Measurements from ENCODE around the gene SHANK3. TPM values are rescaled to one million over a fixed set of nuclear protein-coding genes. Genes with fewer than 3 reads are reported as not detected.

The SHANK3 gene
- polyA plus RNA-seq, 1 of the 3 experiments (the other 2 are of a cell fraction) = 1.5 TPM

- no peak for TF ChIP-seq USF1 (IDR thresholded peaks at IDR 0.05; ENCODE audit: borderline replicate concordance, low read depth)
- TF ChIP-seq RAD21 (IDR thresholded peaks at IDR 0.05; ENCODE audit: low read length) = no peak
- no peak for TF ChIP-seq ZBTB33 (IDR thresholded peaks at IDR 0.05; ENCODE audit: borderline replicate concordance, low read depth)
These were observed 6.9 kb upstream of the SHANK3 start (continued) for GRCh38 chr22:50665738-50666137.

- ChIA-PET POLR2A (no interaction called here), CTCF (interaction anchor here (0.6 kb wide), 1 partner anchor 173 kb away, joined by 3 read pairs; no protein-coding TSS in a partner anchor)
- Histone ChIP-seq H3F3A (replicated peaks; ENCODE audit: insufficient read depth) (peaks cover 3% of the 10 kb centered on the region), H4K20me1 (ENCODE audit: insufficient read depth) (no peaks in the 10 kb centered on the region), H3K4me2 (no peak overlapping the region), H3K4me1 (ENCODE audit: control insufficient read depth in 1 of 2, insufficient read depth in 2 of 2, low read depth in 1 of 2, low read length in 1 of 2) (peaks cover 0 to 4% of the 10 kb centered on the region in 2 experiments; a peak in 1 of 4 replicates), H3K4me3 (ENCODE audit: low read depth in 2 of 2, low read length in 1 of 2) (no peak overlapping the region), H3K27me3 (ENCODE audit: insufficient read depth) (no peaks in the 10 kb centered on the region), H3K9me3 (no peaks in the 10 kb centered on the region), H2AFZ (ENCODE audit: low read depth) (no peak overlapping the region), H3K27ac (ENCODE audit: low read depth in 2 of 2, low read length in 1 of 2) (no peak overlapping the region), H3K9ac (no peak overlapping the region), H3K9me2 (no peaks in the 10 kb centered on the region), H3K79me2 (ENCODE audit: insufficient read depth) (no peaks in the 10 kb centered on the region), H3K36me3 (replicated peaks in 1 of 2; ENCODE audit: control insufficient read depth in 1 of 2, insufficient read depth in 2 of 2, low read length in 1 of 2) (no peaks in the 10 kb centered on the region)
- DNase-seq = no peak
- WGBS (ENCODE audit: low lambda C conversion rate) = 88% methylated on average over 4 of the region's 4 CpGs
- TF ChIP-seq RCOR1 (IDR thresholded peaks at IDR 0.05; ENCODE audit: low read length) (no peak), ZBTB33 (IDR thresholded peaks at IDR 0.05; ENCODE audit: borderline replicate concordance, low read depth) (no peak), TAF1 (IDR thresholded peaks at IDR 0.05; ENCODE audit: borderline replicate concordance, low read depth, low read length) (no peak), REST (IDR thresholded peaks at IDR 0.05; ENCODE audit: low read depth, low read length) (no peak), CHD2 (IDR thresholded peaks at IDR 0.05; ENCODE audit: low read length, partially characterized antibody) (no peak), EP300 (IDR thresholded peaks at IDR 0.05; ENCODE audit: borderline replicate concordance in 1 of 2, low read depth in 1 of 2, low read length in 1 of 2) (no peak), EZH2phosphoT487 (IDR thresholded peaks at IDR 0.05; ENCODE audit: borderline replicate concordance, low read depth) (no peak), FOSL2 (IDR thresholded peaks at IDR 0.05; ENCODE audit: borderline replicate concordance, low read depth) (no peak), SIN3A (IDR thresholded peaks at IDR 0.05; ENCODE audit: borderline replicate concordance, low read depth, low read length) (no peak), RAD21 (IDR thresholded peaks at IDR 0.05; ENCODE audit: low read length) (no peak), FOXM1 (IDR thresholded peaks at IDR 0.05; ENCODE audit: low read depth) (no peak), USF2 (IDR thresholded peaks at IDR 0.05; ENCODE audit: borderline replicate concordance, low read depth, low read length) (no peak), MXI1 (IDR thresholded peaks at IDR 0.05; ENCODE audit: low read depth, low read length) (no peak), GABPA (IDR thresholded peaks at IDR 0.05; ENCODE audit: low read depth) (no peak), GATA2 (CRISPR knock-in tag; IDR thresholded peaks at IDR 0.05) (no peak), FOXJ3 (CRISPR knock-in tag; IDR thresholded peaks at IDR 0.05) (no peak)
These were observed 2.1 kb upstream of the SHANK3 start for GRCh38 chr22:50670513-50670912.
